ENCODE data around the gene GOLPH3L.
"Not testable (repeated sequence)": the region's sequence is repeated elsewhere in the genome, so short reads cannot be mapped to it uniquely, and the experiment has no call there.

Gene GOLPH3L

DNA sequence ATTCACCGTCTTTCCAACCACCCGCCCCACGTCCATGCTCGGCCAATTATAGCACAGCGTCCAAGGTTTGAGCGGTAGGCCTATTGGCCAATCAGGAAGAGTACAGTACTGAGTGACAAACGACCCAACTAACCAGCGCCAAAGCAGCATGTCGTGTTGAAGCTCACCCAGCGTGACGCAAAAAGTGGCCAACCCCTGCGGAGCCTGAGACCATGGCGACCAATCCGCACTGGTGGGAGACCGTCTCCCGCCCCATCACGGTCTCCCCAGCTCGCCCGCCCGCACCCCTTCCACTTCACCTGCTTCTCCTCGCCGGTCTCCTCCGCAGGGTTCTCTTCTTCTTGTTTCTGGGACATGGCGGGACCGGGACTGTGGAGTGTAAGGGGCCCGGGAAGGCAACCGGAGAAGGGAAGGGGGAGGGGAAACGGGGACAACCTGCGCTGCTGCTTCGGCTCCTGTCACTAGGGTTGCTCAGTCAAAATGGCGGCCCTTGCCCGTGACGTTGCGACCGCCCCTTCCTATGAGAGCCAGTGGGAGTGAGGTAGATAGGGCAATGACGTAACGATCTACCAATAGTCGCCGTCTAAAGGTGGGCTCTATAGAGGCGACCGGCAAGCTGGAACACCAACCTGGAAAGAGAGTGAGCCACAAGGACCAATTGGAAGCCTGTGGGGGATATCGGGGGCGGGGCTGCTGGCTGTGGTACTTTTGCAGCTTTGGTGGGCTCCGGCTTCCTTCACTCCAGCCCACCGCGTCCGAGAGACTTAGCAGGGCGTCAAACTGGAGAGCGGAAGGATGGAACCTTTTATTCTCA is 67.6 kb downstream of the GOLPH3L start, which contains the start of gene ENSA:
ENSA (minus strand) TSS at position 498 of the 814 bp plus-strand sequence; CDS start at position 356, 142 bp downstream.
- TF ChIP-seq, protein P1, sequence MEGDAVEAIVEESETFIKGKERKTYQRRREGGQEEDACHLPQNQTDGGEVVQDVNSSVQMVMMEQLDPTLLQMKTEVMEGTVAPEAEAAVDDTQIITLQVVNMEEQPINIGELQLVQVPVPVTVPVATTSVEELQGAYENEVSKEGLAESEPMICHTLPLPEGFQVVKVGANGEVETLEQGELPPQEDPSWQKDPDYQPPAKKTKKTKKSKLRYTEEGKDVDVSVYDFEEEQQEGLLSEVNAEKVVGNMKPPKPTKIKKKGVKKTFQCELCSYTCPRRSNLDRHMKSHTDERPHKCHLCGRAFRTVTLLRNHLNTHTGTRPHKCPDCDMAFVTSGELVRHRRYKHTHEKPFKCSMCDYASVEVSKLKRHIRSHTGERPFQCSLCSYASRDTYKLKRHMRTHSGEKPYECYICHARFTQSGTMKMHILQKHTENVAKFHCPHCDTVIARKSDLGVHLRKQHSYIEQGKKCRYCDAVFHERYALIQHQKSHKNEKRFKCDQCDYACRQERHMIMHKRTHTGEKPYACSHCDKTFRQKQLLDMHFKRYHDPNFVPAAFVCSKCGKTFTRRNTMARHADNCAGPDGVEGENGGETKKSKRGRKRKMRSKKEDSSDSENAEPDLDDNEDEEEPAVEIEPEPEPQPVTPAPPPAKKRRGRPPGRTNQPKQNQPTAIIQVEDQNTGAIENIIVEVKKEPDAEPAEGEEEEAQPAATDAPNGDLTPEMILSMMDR (IDR thresholded peaks at IDR 0.05; ENCODE audit: low read depth, low read length): no peak
- peak within 1 kb of the TSS; percentile 62 to 74 for H3K4me3 ChIP-seq (replicated peaks in 1 of 2; ENCODE audit: low read depth in 2 of 2, low read length in 2 of 2)
- peak; percentile 100 for DNase-seq (ENCODE audit: low read depth in 2 of 2)

DNA sequence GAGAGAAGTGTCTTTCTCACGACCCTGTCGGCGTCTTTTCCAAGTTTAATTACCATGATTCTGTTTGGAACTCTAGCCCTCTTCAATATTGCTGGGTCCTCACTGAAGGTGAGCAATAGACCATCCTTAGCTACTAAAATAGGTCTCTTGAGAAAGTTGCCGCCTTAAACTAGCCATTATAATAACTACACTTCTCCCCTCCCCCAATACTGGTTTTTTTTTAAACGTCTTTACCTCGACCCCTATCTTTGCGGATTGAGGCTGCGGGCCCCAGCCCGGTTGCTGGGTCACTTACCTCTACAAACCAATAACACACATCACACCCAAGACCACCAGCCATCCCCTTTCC is 68.2 kb downstream of the GOLPH3L start:
- no peak for DNase-seq (ENCODE audit: low read depth in 2 of 2)
- TF ChIP-seq, protein P1 (IDR thresholded peaks at IDR 0.05; ENCODE audit: low read depth, low read length): no peak
- peak overlapping the region; percentile 62 to 74 for H3K4me3 ChIP-seq (replicated peaks in 1 of 2; ENCODE audit: low read depth in 2 of 2, low read length in 2 of 2)

DNA sequence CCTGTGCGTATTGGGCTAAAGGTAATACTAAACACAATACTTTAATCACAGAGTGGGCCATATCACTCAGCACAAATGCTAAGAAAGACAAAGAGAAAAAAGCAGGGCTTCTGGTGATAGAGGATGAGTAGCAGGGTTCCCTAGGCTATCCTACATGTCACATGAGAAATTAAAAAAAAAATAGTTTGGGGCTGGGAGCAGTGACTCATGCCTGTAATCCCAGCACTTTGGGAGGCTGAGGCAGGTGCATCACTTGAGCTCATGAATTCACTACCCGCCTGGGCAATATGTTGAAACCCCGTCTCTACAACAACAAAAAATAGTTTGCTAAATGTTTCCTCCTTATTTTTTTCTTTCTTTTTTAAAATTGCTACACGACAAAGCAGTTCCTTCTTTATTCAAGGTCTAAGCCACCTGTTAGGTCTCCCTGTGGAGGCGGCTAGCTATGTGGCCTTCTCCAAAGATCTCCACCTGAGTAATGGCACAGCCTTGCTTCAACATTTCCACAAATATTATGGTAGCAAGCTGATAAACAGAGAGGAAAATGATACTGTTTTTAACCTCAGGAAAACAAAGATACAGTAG is 69.0 kb downstream of the GOLPH3L start:
- H3K4me3 ChIP-seq (replicated peaks in 1 of 2; ENCODE audit: low read depth in 2 of 2, low read length in 2 of 2): peak overlapping the region; percentile 62 to 74
- no peak for DNase-seq (ENCODE audit: low read depth in 2 of 2)
- TF ChIP-seq, protein P1 (IDR thresholded peaks at IDR 0.05; ENCODE audit: low read depth, low read length): no peak

DNA sequence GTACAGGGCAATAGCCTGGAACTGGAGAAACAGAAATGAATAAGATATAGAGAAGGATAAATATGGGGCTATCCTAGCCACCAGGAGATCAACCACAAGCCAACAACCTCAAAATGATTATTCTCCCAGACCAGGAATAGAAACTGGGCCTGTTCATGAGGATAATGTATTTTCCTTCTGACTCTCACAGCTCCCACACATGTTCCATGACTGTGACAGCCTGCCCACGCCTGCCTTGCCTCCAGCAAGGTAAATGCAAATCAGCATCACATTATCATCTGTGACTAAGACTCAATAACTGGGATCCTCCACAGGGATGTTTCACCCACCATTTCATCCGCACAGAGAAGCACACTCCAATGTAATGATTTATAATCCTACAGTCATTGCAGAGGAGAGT is 70.8 kb downstream of the GOLPH3L start:
- H3K4me3 ChIP-seq (replicated peaks in 1 of 2; ENCODE audit: low read depth in 2 of 2, low read length in 2 of 2): no peak overlapping the region
- TF ChIP-seq, protein P1 (IDR thresholded peaks at IDR 0.05; ENCODE audit: low read depth, low read length): no peak
- DNase-seq (ENCODE audit: low read depth in 2 of 2): no peak

DNA sequence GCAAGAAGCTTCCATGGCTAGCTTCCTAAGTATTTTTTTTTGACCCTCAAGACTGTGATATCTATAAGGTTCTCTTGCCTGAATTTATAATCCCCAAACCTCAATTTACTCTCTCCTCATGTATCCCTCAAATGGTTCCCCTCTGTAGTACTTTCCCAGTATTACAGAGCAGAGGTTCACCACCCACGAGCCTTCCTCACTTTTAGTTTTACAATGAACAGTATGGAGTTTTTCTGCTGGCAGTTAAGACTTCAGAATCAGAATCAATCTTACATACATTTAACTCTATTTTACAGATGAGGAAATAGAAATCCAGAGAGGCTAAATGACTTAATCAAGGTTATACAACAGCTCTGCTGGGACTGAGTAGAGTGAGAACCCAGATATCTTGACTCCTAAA is 72.4 kb downstream of the GOLPH3L start:
- not testable (repeated sequence) for DNase-seq (ENCODE audit: low read depth in 2 of 2); H3K4me3 ChIP-seq (replicated peaks in 1 of 2; ENCODE audit: low read depth in 2 of 2, low read length in 2 of 2)

GRCh38 chr1:150624134-150624533 is 72.8 kb downstream of the GOLPH3L start:
- H3K4me3 ChIP-seq (replicated peaks in 1 of 2; ENCODE audit: low read depth in 2 of 2, low read length in 2 of 2); DNase-seq (ENCODE audit: low read depth in 2 of 2): not testable (repeated sequence)

DNA sequence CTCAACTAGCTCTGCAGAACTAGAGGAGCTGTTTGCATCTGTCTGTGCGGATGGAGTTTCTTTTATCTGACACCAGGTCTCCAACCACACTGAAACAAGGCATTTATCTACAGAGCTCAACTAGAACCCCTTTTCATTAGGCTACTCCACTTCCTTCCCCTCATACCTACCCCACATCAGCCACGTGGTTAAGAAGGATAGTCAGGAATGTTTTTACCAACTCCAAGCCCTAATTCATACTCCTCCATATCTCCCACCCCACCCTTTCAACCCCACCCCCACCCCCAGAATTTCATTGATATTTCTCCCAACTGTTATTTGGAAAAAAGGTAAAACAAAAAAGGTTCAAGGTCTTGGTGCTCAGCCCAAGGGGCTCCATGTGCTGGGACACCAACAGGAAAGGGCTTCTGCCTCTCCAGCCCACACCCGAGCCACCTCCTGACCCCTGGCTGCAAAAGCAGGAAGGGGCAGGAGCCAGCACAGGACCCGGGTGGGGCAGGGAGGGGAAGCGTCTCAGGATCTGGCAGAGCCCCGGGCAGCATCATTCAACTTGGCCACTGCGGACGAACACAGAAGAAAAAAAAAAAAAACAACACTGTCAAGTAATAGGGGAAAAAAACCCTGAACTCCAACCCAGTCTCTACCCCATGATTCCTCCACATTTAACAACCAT is 74.5 kb downstream of the GOLPH3L start:
- TF ChIP-seq, protein P1 (IDR thresholded peaks at IDR 0.05; ENCODE audit: low read depth, low read length): no peak
- peak in 1 of 2 donors; percentile 67 for DNase-seq (ENCODE audit: low read depth in 2 of 2)
- no peak overlapping the region for H3K4me3 ChIP-seq (replicated peaks in 1 of 2; ENCODE audit: low read depth in 2 of 2, low read length in 2 of 2)

Data from cardiac fibroblast (primary cell).